Mesothelial cell of epicardium (in vitro differentiated cells): Measurements from ENCODE around the gene VRK2. TPM values are rescaled to one million over a fixed set of nuclear protein-coding genes. Genes with fewer than 3 reads are reported as not detected.

Source experiments
- DNase-seq, 2 experiments: peaks; one replicate each; pipeline ENCODE4 v3.0.0; 2021; ENCODE audit warnings: low spot score in 2 of 2; ENCODE audit not compliant: unreplicated experiment in 2 of 2
- H3K27ac Mint-ChIP-seq: 2 replicates; pipeline ENCODE4 v1.8.0; 2021; ENCODE audit warnings: mixed read lengths
- H3K27me3 Mint-ChIP-seq: 2 replicates; pipeline ENCODE4 v1.8.0; 2021; ENCODE audit warnings: low read depth, mixed read lengths
- H3K36me3 Mint-ChIP-seq: 2 replicates; pipeline ENCODE4 v1.8.0; 2021; ENCODE audit warnings: mixed read lengths
- H3K4me1 Mint-ChIP-seq: 2 replicates; pipeline ENCODE4 v1.8.0; 2021; ENCODE audit warnings: mixed read lengths
- H3K4me3 Mint-ChIP-seq: 2 replicates; pipeline ENCODE4 v1.8.0; 2021; ENCODE audit warnings: mild to moderate bottlenecking, moderate library complexity, mixed read lengths
- H3K9me3 Mint-ChIP-seq: 2 replicates; pipeline ENCODE4 v1.8.0; 2021; ENCODE audit warnings: mixed read lengths
- total RNA-seq: library from RNA; stranded (reverse); gene quantifications from 3 replicates; pipeline ENCODE4 v1.2.1, GENCODE V29; 2021
- TF ChIP-seq, protein P1 (sequence below): fragments of 200-600 bp; sonication (generic); IDR thresholded peaks from one replicate; pipeline ENCODE4 v1.5.0; 2021; ENCODE audit warnings: antibody characterized with exemption; ENCODE audit not compliant: unreplicated experiment

The VRK2 gene
- 22.9 to 25.3 TPM (median 24.9 TPM) in 3 replicates for total RNA-seq

DNA sequence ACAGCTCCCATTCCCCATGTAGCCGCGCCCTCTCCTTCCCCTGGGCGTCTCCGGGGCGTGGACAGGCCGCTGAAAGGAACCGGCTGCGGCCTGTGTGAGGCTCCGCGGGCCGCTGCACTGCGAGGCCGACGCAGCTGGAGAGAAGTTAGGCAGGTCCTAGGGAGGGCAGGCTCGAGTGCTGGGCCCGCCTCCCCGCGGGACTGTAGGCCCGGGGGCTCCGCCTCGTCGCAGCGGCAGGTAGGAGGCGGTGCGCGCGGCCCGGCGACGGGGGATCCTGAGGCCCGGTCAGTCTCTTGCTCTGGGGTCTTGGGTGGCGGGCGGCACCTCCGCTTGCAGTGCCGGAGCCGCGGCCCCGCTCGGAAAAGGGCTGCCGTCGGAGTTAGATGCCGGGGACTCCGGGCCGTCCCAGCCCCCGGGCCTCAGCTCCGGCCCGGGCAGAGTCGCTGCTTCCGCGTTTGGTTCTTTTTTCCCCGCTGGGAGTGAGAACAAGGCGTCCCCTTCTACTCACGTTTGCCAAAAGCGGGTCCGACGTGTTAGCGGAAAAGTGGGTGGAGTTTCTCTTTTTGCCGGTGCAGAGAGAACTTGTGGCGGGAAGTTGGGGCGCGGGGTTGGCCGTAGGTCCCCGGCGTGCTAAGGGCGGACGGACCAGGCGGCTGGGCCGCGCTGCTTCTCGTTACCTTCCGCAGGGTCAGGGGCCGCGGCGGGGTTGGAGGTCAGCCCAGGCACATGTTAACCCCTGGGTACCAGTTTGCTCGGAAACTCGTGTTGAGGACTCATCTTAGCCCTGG is at the start of gene VRK2:
Gene VRK2 (plus strand): TSS at position 222 of the 788 bp plus-strand sequence. CDS start 2,026 bp downstream, outside the sequence.
- Mint-ChIP-seq H3K36me3 (peaks cover 5% of the 10 kb centered on the region), H3K4me1 (peaks cover 43% of the 10 kb centered on the region), H3K4me3 (peak within 1 kb of the TSS; percentile 84), H3K9me3 (no peaks in the 10 kb centered on the region), H3K27ac (peak within 1 kb of the TSS; percentile 97), H3K27me3 (no peaks in the 10 kb centered on the region)
- peak; percentile 64 to 86 for DNase-seq
- TF ChIP-seq, protein P1, sequence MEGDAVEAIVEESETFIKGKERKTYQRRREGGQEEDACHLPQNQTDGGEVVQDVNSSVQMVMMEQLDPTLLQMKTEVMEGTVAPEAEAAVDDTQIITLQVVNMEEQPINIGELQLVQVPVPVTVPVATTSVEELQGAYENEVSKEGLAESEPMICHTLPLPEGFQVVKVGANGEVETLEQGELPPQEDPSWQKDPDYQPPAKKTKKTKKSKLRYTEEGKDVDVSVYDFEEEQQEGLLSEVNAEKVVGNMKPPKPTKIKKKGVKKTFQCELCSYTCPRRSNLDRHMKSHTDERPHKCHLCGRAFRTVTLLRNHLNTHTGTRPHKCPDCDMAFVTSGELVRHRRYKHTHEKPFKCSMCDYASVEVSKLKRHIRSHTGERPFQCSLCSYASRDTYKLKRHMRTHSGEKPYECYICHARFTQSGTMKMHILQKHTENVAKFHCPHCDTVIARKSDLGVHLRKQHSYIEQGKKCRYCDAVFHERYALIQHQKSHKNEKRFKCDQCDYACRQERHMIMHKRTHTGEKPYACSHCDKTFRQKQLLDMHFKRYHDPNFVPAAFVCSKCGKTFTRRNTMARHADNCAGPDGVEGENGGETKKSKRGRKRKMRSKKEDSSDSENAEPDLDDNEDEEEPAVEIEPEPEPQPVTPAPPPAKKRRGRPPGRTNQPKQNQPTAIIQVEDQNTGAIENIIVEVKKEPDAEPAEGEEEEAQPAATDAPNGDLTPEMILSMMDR = no peak

DNA sequence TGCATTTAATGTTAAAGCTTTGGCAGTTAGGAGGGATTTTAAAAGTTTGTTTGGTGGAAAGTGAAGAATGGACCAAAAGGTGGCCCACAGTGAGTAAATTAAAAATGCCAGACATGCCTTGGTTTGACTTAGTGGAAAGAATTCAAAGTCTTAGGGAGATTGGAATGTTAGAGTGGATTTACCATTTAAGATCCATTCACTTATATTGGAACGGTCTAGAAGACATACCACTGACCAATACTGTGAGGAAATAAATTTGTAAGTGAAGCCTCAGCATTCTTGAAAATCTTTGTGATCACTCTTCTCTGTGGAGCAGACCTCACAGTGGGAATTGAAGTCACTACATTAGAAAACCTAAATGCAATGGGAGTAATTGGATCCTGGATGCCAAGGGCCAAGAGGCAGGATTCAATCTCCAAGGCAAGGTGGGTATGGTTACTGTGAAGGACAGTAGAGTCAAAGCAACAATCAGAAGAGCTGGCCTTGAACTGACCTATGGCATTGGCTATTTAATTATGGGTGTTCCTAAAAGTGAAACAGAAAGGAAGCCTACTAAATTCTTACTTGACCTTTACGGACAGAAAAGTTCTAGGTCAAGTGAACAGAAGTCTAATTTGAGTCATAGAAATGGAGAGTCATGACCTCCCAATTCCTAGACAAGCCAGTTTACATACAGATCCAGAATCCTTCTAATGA is 40.2 kb upstream of the VRK2 start:
- H3K4me1 Mint-ChIP-seq = no peaks in the 10 kb centered on the region
- no peaks in the 10 kb centered on the region for H3K36me3 Mint-ChIP-seq
- peaks cover 8% of the 10 kb centered on the region for H3K9me3 Mint-ChIP-seq
- no peak for DNase-seq
- H3K4me3 Mint-ChIP-seq = no peak overlapping the region
- TF ChIP-seq, protein P1 = no peak
- no peaks in the 10 kb centered on the region for H3K27me3 Mint-ChIP-seq
- H3K27ac Mint-ChIP-seq = no peak overlapping the region

DNA sequence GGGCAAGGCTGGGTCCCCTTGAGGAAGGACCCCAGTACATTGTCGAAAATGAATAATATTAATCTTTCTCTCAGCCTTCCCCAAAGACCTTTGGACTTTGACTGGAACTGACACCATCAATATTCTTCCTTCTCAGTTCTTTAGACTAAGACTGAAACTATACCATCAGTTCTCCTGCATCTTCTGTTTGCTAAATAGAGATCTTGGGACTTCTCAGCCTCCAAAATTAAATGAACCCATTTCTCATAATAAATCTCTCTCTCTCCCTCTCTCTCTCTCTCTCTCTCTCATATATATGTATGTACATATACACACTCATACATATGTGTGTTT is 39.7 kb upstream of the VRK2 start:
- H3K27ac Mint-ChIP-seq = no peak overlapping the region
- H3K4me1 Mint-ChIP-seq = no peaks in the 10 kb centered on the region
- TF ChIP-seq, protein P1 = no peak
- H3K27me3 Mint-ChIP-seq = no peaks in the 10 kb centered on the region
- no peak for DNase-seq
- peaks cover 8% of the 10 kb centered on the region for H3K9me3 Mint-ChIP-seq
- H3K4me3 Mint-ChIP-seq = no peak overlapping the region
- H3K36me3 Mint-ChIP-seq = no peaks in the 10 kb centered on the region

- TF ChIP-seq, protein P1 = no peak
- no peak for DNase-seq
- Mint-ChIP-seq H3K27ac (no peak overlapping the region), H3K36me3 (no peaks in the 10 kb centered on the region), H3K9me3 (peaks cover 15% of the 10 kb centered on the region), H3K4me1 (no peaks in the 10 kb centered on the region), H3K4me3 (no peak overlapping the region), H3K27me3 (no peaks in the 10 kb centered on the region)
These were observed 36.0 kb upstream of the VRK2 start for GRCh38 chr2:58010599-58010998.

DNA sequence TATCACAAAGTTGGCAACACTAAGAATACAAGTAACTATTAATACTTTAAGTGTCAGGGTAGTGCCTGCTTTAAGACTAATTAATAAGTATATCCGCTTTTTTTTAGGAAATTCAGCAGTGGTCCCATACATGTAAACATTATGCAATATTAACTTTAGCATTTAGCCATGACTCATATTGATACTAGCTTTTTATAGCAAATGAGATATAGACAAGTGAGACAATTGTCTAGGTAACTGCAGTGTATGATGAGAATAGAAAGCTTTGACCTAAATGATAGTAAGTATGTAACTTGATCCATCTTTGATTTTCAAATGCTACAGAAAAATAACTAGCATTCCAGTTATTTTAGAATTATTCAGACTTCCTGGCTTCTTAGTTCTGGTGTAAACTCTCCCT is 27.4 kb upstream of the VRK2 start:
- no peak overlapping the region for H3K27ac Mint-ChIP-seq
- TF ChIP-seq, protein P1 = no peak
- H3K27me3 Mint-ChIP-seq = no peaks in the 10 kb centered on the region
- peaks cover 11% of the 10 kb centered on the region for H3K9me3 Mint-ChIP-seq
- H3K4me3 Mint-ChIP-seq = no peak overlapping the region
- DNase-seq = no peak
- peaks cover 4% of the 10 kb centered on the region for H3K4me1 Mint-ChIP-seq
- H3K36me3 Mint-ChIP-seq = no peaks in the 10 kb centered on the region
